ENCODE measurements around the gene EMP3.
"Not testable (repeated sequence)": the region's sequence is repeated elsewhere in the genome, so short reads cannot be mapped to it uniquely, and the experiment has no call there.

EMP3 gene

GRCh38 chr19:48325265-48325910, at the start of gene EMP3:
Gene EMP3, plus strand, starts transcription at chr19:48325552. Its CDS starts 1,293 bp downstream, at chr19:48326845.
- peak; percentile 95 for DNase-seq

GRCh38 chr19:48279747-48280146, 45.6 kb upstream of the EMP3 start:
- no peak for DNase-seq

DNA sequence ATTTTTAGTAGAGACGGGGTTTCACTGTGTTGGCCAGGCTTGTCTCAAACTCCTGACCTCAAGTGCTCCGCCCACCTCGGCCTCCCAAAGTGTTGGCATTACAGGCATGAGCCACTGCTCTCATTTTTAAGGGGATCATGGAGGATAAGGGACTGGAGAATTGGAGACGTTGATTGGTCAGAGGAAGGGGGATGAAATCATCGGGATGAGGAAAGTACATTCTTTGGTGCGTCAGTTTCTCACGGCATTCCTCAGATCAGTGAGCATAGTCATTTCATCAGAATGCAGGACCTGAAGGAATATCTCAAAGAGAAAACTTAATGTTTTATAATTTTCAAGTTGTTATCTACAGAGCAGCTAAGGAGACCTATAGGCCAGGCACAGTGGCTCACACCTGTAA, 41.4 kb upstream of the EMP3 start:
- no peak for DNase-seq

DNA sequence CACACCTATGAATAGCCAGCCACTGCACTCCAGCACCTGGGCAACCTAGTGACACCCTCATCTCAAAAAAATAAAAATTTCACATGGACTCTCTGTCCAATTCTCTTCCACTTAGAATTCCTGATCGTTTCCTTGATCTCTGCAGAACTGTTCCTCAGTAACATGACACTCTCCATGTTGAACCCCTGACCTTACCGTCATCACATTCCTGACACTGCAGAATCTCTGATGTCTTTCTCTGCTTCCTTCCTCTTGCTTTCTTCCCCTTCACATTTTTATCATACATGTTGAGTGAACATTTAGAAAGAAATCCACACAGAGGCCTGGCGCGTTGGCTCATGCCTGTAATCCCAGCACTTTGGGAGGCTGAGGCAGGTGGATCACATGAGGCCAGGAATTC, 40.5 kb upstream of the EMP3 start:
- DNase-seq: no peak

- DNase-seq: no peak
Observed at GRCh38 chr19:48287748-48288147, 37.6 kb upstream of the EMP3 start.

DNA sequence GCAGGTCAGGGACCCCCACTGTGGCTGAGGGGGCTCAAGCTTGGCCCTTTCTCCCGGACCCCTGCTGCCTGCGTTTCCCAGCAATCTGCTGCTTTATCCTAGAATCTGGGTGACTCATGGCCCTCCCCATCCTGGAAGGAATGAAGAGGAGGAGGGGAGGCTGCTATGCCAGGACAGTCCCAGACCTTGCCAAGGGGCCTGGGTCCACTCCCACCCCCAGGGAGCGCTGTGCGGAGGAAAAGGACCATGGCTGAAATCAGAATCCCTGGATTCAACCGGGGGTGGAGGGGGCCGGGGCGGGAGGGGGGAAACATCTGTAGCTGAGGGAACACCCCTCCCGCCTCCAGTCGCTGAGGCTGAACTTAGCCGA, 35.0 kb upstream of the EMP3 start:
- peak; percentile 62 for DNase-seq

DNA sequence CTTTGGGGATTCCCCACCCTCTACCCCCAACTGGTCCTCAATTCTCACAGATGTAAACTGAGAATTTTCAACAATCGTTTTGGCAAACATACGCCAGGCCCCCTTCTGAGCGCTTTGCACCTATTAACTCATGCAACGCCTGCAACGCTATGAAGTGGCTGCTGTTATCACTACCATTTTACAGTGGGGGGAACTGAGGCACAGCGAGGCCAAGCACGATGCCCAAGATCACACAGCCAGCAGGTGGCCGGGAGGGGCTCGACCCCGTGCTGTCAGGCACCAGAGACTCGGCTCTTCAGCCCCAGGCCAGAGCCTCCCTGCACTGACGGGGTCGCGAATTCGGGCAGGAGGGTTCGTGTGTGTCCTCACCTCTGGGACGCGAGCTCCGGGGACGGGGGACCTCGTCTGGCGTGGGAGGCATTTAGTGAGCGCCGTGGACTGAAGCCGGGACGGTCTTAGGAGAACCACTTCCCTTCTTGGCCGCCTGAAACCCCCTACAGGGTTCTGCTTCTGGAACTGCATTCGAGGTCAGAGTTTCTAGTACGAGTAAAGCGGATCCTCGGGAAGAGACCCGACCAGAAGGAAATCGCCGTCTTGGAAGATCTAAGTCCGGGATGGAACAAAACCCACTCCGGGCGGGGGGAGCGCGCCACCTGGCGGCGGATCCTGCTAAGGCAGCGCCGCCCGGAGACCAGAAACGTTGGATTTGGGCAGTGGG, 34.4 kb upstream of the EMP3 start:
- DNase-seq: peak; percentile 91

GRCh38 chr19:48291489-48291815, 33.9 kb upstream of the EMP3 start:
- not testable (repeated sequence) for DNase-seq

GRCh38 chr19:48292798-48293197, 32.6 kb upstream of the EMP3 start:
- no peak for DNase-seq

DNA sequence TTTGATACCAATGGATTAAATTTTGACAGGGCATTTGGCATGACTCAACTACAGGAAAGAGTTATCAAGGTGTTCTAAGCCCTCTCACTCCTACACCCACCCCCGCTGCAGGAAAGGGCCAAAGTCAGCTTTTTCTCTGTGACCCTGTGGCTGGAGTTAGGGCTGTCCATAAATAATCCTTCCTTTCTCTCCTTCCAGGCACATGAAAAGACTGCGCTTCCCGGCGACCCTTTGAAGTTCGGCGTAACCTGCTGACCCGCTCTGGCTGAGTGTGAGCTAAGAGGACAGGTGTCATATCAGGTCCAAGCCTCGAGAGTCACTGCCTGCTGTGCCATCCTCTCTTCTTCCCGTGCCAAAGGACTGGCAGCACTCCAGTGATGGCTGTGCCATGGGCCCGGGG, 29.9 kb upstream of the EMP3 start:
- DNase-seq: no peak

- DNase-seq: no peak
Observed at GRCh38 chr19:48296963-48297734, 28.2 kb upstream of the EMP3 start.

GRCh38 chr19:48297975-48298374, 27.4 kb upstream of the EMP3 start:
- no peak for DNase-seq

- DNase-seq: no peak
Observed at GRCh38 chr19:48301886-48302599, 23.3 kb upstream of the EMP3 start.

GRCh38 chr19:48302600-48302959, 22.8 kb upstream of the EMP3 start:
- DNase-seq: no peak

DNA sequence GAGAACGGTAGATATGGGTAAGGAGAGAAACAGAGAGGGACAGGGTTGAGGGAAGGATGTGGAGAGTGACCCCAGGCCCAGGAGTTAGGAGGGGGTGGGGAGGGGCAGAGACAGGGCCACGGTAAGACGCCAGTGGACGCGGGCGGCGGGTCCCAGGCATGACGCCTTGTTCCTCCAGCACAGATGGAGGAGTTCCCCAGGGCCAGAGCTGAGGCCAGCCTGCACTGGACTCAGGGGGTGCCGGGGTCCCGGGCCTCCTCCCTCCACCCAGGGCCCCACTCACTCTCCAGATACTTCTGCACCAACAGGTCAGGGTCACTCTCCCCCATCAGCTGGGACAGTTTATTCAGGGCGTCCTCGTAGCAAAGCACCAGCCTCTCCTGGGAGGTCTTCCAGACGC, 22.0 kb upstream of the EMP3 start:
- no peak for DNase-seq

DNA sequence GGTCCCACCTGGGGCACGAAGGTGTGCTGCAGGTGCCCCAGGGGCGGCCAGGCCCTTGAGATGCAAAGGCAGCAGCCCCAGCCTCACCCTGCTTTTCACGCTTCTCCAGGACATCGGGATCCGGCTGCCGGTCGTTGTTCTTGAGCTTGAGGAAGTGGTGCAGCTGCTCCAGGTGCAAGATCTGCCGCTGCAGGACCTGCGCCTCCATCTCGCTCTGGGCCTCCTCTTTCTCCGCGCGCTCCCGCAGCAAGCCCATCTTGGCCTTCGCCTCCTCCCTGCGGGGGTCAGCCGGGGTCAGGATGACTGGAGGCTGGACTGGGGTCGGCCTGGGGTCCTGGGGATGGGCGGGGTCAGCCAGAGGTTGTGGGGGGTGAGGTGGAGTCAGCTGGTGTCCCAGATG, 21.5 kb upstream of the EMP3 start:
- no peak for DNase-seq

DNA sequence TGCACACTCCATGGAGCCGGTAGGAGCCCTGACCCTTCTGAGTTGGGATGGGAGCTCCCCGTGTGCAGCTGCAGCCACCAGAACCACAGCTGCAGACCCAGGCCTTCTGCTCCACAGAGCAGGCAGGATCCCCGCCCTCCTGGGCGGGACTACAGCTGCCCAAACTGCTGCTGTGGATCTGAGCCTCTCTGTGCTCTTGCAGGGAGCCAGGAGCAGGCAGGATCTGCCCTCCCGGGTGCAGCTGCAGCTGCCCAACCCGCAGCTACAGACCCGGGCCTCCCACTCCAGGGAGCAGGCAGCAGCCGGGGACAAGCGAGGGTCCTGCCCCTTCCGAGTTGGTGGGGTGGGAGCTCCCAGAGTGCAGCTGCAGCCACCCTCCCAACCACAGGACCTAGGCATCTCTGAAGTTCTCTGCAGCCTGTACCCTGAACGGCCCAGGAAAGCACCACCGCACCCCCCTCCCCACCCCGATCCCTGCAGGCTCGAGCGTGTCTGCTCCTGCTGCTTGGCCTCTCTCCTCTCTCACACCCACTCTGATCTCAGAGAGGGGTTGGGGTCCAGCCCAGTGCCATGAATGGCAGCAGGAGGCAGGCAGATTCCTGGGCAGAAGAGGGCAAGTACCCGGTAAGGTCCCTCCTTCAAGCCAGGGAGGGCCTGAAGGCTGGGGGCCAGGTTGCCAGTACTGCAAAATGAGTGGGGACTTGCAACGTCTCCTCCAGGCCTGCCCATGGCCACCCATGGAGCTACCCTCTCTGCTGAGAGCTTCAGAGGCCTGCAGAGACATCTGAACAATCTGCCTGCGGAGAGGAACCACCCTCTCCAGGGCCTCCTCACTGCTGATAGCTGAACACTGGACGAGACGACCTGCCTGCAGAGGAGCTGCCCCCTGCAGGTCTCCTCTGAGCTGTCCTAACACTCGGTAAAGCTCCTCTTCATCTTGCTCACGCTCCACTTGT, 16.4 kb upstream of the EMP3 start:
- peak; percentile 81 for DNase-seq

DNA sequence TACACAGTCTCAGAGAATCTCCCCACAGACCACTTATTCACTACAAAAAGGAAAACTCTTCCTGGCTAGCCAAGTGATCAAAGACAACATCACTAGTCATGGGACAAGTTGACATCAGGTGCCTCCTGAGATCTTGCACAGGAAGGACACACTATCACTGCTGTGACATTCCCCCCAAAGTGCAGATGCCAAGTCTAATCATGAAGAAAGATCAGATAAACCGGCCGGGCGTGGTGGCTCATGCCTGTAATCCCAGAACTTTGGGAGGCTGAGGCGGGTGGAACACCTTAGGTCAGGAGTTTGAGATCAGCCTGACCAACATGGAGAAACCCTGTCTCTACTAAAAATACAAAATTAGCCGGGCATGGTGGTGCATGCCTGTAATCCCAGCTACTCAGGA, 15.6 kb upstream of the EMP3 start:
- not testable (repeated sequence) for DNase-seq

GRCh38 chr19:48310227-48310626, 15.1 kb upstream of the EMP3 start:
- DNase-seq: no peak

DNA sequence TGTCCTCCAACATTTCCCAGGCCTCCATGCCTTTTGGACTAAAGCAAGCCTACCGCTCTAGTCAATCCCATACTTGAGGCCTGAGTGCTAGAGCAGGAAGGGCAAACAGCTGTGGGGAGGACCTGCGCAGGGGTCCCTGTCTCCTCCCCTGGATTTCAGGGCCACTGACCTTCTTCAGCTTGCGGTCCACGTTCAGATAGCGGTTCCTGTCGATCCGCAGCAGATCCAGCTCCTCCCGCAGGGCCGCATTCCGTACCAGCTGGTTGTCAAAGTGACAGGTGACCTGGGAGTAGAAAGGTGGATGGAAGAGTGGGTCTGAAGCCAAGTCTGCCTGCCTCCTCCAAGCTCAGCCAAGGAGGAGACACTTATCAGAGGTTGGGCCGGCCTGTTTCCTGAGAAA, 14.0 kb upstream of the EMP3 start:
- no peak for DNase-seq

DNA sequence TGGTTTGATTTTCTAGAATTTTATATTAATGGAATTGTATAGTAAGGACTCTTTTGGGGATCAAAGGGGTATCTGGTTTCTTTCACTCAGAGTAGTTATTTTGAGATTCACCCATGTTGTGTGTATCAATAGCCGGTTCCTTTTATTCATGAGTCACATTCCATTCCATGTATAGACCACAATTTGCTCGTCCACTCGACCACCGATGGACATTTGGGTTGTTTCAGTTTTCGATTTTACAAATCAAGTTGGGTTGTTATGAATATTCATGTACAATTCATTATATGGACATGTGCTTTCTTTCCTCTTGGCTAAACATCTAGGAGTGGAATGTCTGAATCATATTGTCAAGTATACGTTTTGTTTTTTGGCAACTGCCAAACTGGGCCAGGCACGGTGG, 9.6 kb upstream of the EMP3 start:
- DNase-seq: no peak

DNA sequence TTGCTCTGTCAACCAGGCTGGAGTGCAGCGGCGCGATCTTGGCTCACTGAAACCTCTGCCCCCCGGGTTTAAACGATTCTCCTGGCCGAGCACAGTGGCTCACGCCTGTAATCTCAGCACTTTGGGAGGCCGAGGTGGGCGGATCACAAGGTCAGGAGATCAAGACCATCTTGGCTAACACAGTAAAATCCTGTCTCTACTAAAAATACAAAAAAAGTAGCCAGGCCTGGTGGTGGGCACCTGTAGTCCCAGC, 7.7 kb upstream of the EMP3 start:
- not testable (repeated sequence) for DNase-seq
